Measurements from ENCODE around the gene KCNIP1.

DNA sequence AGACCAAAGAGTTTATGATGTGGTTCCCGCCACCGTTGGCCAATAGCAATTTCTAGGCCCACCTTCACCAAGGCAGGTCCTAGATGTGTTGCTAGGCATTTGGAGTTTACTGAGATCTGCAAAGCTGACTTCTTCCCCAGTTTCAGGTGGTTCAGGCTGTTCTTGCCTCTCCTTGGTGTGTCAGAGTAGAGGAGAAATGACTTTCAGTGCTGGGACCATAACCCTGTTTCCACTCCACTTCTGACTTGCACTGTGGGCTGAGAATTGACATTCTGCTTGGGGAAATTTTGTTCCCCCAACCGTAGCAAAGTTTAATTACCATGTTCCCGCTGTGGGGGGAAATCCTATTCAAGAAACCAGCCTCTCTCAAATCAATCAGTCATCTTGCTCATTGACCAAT is 151.7 kb downstream of the KCNIP1 start:
- TF ChIP-seq POLR2AphosphoS5 (IDR thresholded peaks at IDR 0.05; ENCODE audit: control insufficient read depth, insufficient read depth, low read depth, low read length) (no peak), RAD21 (CRISPR knock-in tag; conservative IDR thresholded peaks at IDR 0.05 in 1 of 2, IDR thresholded peaks at IDR 0.05 in 1 of 2) (no peak), SP2 (IDR thresholded peaks at IDR 0.05; ENCODE audit: extremely low read depth, low read depth, low read length, poor library complexity, severe bottlenecking) (no peak), MAZ (CRISPR knock-in tag; conservative IDR thresholded peaks at IDR 0.05 in 1 of 2, IDR thresholded peaks at IDR 0.05 in 1 of 2) (no peak), IRF2 (CRISPR knock-in tag; IDR thresholded peaks at IDR 0.05) (no peak), NBN (IDR thresholded peaks at IDR 0.05; ENCODE audit: low read depth) (no peak), PHB2 (IDR thresholded peaks at IDR 0.05; ENCODE audit: low read depth) (no peak)
- TF ChIP-seq, protein P1, sequence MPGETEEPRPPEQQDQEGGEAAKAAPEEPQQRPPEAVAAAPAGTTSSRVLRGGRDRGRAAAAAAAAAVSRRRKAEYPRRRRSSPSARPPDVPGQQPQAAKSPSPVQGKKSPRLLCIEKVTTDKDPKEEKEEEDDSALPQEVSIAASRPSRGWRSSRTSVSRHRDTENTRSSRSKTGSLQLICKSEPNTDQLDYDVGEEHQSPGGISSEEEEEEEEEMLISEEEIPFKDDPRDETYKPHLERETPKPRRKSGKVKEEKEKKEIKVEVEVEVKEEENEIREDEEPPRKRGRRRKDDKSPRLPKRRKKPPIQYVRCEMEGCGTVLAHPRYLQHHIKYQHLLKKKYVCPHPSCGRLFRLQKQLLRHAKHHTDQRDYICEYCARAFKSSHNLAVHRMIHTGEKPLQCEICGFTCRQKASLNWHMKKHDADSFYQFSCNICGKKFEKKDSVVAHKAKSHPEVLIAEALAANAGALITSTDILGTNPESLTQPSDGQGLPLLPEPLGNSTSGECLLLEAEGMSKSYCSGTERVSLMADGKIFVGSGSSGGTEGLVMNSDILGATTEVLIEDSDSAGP (CRISPR knock-in tag; IDR thresholded peaks at IDR 0.05): no peak
- TF ChIP-seq, protein P2, sequence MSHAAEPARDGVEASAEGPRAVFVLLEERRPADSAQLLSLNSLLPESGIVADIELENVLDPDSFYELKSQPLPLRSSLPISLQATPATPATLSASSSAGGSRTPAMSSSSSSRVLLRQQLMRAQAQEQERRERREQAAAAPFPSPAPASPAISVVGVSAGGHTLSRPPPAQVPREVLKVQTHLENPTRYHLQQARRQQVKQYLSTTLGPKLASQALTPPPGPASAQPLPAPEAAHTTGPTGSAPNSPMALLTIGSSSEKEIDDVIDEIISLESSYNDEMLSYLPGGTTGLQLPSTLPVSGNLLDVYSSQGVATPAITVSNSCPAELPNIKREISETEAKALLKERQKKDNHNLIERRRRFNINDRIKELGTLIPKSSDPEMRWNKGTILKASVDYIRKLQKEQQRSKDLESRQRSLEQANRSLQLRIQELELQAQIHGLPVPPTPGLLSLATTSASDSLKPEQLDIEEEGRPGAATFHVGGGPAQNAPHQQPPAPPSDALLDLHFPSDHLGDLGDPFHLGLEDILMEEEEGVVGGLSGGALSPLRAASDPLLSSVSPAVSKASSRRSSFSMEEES (CRISPR knock-in tag; IDR thresholded peaks at IDR 0.05): no peak
